GM10847 (cell line): ENCODE measurements around the gene CRY2.

ENCODE experiments used
- POLR2A ChIP-seq: IDR thresholded peaks from 2 replicates; pipeline ENCODE4 v1.6.1; 2011; ENCODE audit not compliant: insufficient read length; ENCODE audit errors: extremely low read depth

Gene CRY2

GRCh38 chr11:45855308-45855707 lies 8.0 kb downstream of the CRY2 start:
- TF ChIP-seq POLR2A: no peak

GRCh38 chr11:45856044-45856468 lies 8.8 kb downstream of the CRY2 start:
- no peak for TF ChIP-seq POLR2A

- TF ChIP-seq POLR2A: no peak
Measured at GRCh38 chr11:45857961-45858474, 10.7 kb downstream of the CRY2 start.

- no peak for TF ChIP-seq POLR2A
Measured at GRCh38 chr11:45858751-45859398, 11.6 kb downstream of the CRY2 start.

GRCh38 chr11:45859661-45860140 lies 12.4 kb downstream of the CRY2 start:
- TF ChIP-seq POLR2A: no peak

- no peak for TF ChIP-seq POLR2A
Measured at GRCh38 chr11:45860348-45860747, 13.1 kb downstream of the CRY2 start.

GRCh38 chr11:45860764-45861510 lies 13.7 kb downstream of the CRY2 start:
- TF ChIP-seq POLR2A: no peak

GRCh38 chr11:45864041-45864440 lies 16.8 kb downstream of the CRY2 start:
- TF ChIP-seq POLR2A: no peak

GRCh38 chr11:45869551-45869950 lies 22.3 kb downstream of the CRY2 start:
- no peak for TF ChIP-seq POLR2A

- TF ChIP-seq POLR2A: no peak
Measured at GRCh38 chr11:45870706-45871105, 23.4 kb downstream of the CRY2 start.

- no peak for TF ChIP-seq POLR2A
Measured at GRCh38 chr11:45871638-45872037, 24.4 kb downstream of the CRY2 start.

- no peak for TF ChIP-seq POLR2A
Measured at GRCh38 chr11:45872651-45873356, 25.5 kb downstream of the CRY2 start.

GRCh38 chr11:45876401-45876800 lies 29.1 kb downstream of the CRY2 start:
- no peak for TF ChIP-seq POLR2A

GRCh38 chr11:45877221-45877620 lies 29.9 kb downstream of the CRY2 start:
- TF ChIP-seq POLR2A: no peak

GRCh38 chr11:45877845-45878244 lies 30.6 kb downstream of the CRY2 start:
- no peak for TF ChIP-seq POLR2A
